Measurements from ENCODE around the gene TMEM190. TPM values are rescaled to one million over a fixed set of nuclear protein-coding genes. Genes with fewer than 3 reads are reported as not detected.
"Not testable (repeated sequence)": the region's sequence is repeated elsewhere in the genome, so short reads cannot be mapped to it uniquely, and the experiment has no call there.

The TMEM190 gene
- total and polyA plus RNA-seq, 11 donors, result not detected

GRCh38 chr19:55405638-55406037 is 29.0 kb downstream of the TMEM190 start:
- Histone ChIP-seq H3K4me1 (peaks cover 3 to 27% (median 12%) of the 10 kb centered on the region in 12 donors), H3K36me3 (peaks cover 0 to 50% (median 40%) of the 10 kb centered on the region in 9 donors), H3K27ac (no peak overlapping the region), H3K4me3 (peak overlapping the region in 1 of 12 donors; percentile 96), H3K9me3 (peaks cover 0 to 6% (median 0%) of the 10 kb centered on the region in 12 donors), H3K27me3 (no peaks in the 10 kb centered on the region)
- WGBS, 4 donors, result 86 to 89% (median 87%) methylated on average over 5 of the region's 5 CpGs
- TF ChIP-seq POLR2A (IDR thresholded peaks at IDR 0.05), result no peak
- TF ChIP-seq CTCF (IDR thresholded peaks at IDR 0.05), result no peak
- DNase-seq, result peak in 1 of 5 donors; percentile 18
- intact Hi-C loops (cut with DNase I), result loop anchor here in 1 of 10 donors (2.0 kb wide), 1 partner anchor 19 kb away; no protein-coding TSS in a partner anchor
- no peak for ATAC-seq

- Histone ChIP-seq H3K27ac (no peak overlapping the region), H3K9me3 (peaks cover 0 to 6% (median 0%) of the 10 kb centered on the region in 12 donors), H3K4me1 (peaks cover 3 to 27% (median 12%) of the 10 kb centered on the region in 12 donors), H3K27me3 (no peaks in the 10 kb centered on the region), H3K36me3 (peaks cover 0 to 45% (median 36%) of the 10 kb centered on the region in 9 donors), H3K4me3 (peak overlapping the region in 9 of 12 donors; percentile 74 to 99 (median 92))
- WGBS, 4 donors, result 83 to 89% (median 85%) methylated on average over 14 of the region's 14 CpGs
- ATAC-seq (no peak), DNase-seq (peak in 1 of 5 donors; percentile 15)
- intact Hi-C loops (cut with DNase I), result no loop called here
- TF ChIP-seq POLR2A (IDR thresholded peaks at IDR 0.05), result no peak
- TF ChIP-seq CTCF (IDR thresholded peaks at IDR 0.05), result no peak
These were observed 29.6 kb downstream of the TMEM190 start for GRCh38 chr19:55406091-55406825.

DNA sequence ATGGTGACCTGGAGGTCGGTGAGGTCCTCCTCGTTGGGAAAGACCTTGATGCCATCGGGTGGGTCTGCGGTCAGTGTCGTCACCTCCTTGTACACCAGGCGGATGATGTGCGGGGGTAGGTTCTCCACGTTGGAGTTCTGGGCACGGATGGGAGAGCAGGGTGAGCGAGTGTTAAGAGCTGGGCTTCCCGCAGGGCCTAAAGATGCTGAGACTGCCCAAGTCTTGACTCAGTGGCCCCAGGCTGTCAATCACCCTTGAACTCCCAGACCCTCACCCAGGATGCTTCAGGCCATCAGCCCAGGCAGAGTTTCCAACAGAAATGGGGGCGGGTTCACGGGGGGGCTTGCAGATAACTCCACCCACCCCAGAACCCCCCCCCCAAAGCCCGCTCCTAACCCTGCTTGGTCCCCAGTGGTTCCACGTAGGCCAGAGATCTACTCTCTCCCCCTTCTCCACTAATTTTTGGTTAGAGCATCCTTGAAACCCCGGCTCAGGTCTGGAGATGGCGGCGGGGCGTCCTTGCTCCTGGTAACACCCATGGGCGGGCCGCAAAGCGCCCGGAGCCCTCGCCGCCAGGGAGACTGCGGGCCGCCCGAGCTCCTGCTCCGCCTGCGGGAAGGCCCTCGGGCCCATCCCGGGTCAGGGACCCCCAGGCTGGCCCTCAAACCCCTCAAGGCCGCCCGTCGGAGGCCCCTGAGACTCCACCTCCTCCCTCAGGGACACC is 30.4 kb downstream of the TMEM190 start:
- intact Hi-C loops (cut with DNase I), result no loop called here
- H3K27me3 ChIP-seq, result no peaks in the 10 kb centered on the region
- H3K4me1 ChIP-seq, result peaks cover 3 to 27% (median 12%) of the 10 kb centered on the region in 12 donors
- TF ChIP-seq POLR2A (IDR thresholded peaks at IDR 0.05) (no peak), CTCF (IDR thresholded peaks at IDR 0.05) (no peak)
- DNase-seq (peak in 2 of 5 donors; percentile 26 to 46), ATAC-seq (peak in 2 of 4 donors; percentile 2 to 13)
- H3K4me3 ChIP-seq, result peak overlapping the region; percentile 74 to 99 (median 90)
- 12 to 17% (median 14%) methylated on average over 21 to 35 of the region's 35 CpGs for WGBS, 4 donors
- peaks cover 0 to 40% (median 31%) of the 10 kb centered on the region in 9 donors for H3K36me3 ChIP-seq
- peak overlapping the region; percentile 84 to 99 (median 97) for H3K27ac ChIP-seq
- H3K9me3 ChIP-seq, result peaks cover 0 to 6% (median 0%) of the 10 kb centered on the region in 12 donors

- peak in 1 of 2 donors; percentile 98 for TF ChIP-seq POLR2A (IDR thresholded peaks at IDR 0.05)
- peaks cover 3 to 27% (median 12%) of the 10 kb centered on the region in 12 donors for H3K4me1 ChIP-seq
- H3K4me3 ChIP-seq, result peak within 1 kb of the TSS; percentile 74 to 99 (median 90)
- H3K27me3 ChIP-seq; DNase-seq; ATAC-seq; intact Hi-C loops (cut with DNase I); H3K9me3 ChIP-seq: not testable (repeated sequence)
- 0 to 1% (median 1%) methylated on average over 32 to 36 of the region's 36 CpGs; no CpG with 5 or more reads in 1 of the 4 donors for WGBS, 4 donors
- H3K27ac ChIP-seq, result peak within 1 kb of the TSS; percentile 84 to 99 (median 97)
- H3K36me3 ChIP-seq, result peaks cover 0 to 36% (median 26%) of the 10 kb centered on the region in 9 donors
These were observed 30.8 kb downstream of the TMEM190 start, which contains the start of gene UBE2S for GRCh38 chr19:55407550-55407799. TSS of gene UBE2S (minus strand) at chr19:55407788. CDS start at chr19:55407589, 199 bp downstream.

Data from heart left ventricle (tissue), 16 donors.